SK-N-MC (cell line): ENCODE measurements around the gene SPINDOC.

ENCODE experiments used
- EZH2 ChIP-seq: fragments of 200-600 bp; sonication (generic); IDR thresholded peaks from one replicate; pipeline ENCODE4 v1.6.1; 2017; ENCODE audit warnings: antibody characterized with exemption
- POLR2AphosphoS5 ChIP-seq: IDR thresholded peaks from 2 replicates; pipeline ENCODE4 v1.6.1; 2012; ENCODE audit warnings: mild to moderate bottlenecking, low read depth, low read length, borderline replicate concordance

GRCh38 chr11:63870351-63871140 lies 57.3 kb downstream of the SPINDOC start:
- no peak for TF ChIP-seq EZH2
- TF ChIP-seq POLR2AphosphoS5, result no peak
